SHP77 (cell line): ENCODE data around the gene DLG2.
"Not testable (repeated sequence)": the region's sequence is repeated elsewhere in the genome, so short reads cannot be mapped to it uniquely, and the experiment has no call there.

ENCODE experiments used
- DNase-seq, 2 experiments: peaks; one replicate each; lab custom pipeline; 2025; lab: John Stamatoyannopoulos, UW

The DLG2 gene

DNA sequence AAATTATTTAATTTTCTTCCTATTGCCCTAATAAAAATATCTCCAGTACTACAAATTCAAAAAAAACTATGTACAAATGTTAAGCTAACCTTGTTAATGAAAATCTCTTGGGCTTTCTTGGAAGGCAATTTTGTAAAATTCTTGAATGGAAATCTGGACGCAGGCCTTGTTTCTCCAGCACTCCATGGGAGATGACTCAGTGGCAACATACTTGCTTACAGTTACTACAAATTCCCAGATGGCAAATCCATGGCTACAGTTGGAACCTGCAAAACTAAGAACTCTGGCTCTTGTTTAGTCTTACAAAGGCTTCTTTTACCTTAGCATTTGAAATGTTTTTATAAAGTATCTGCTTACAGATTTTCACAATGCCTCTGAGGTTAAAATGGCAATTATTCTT is 725.2 kb downstream of the DLG2 start:
- no peak for DNase-seq

DNA sequence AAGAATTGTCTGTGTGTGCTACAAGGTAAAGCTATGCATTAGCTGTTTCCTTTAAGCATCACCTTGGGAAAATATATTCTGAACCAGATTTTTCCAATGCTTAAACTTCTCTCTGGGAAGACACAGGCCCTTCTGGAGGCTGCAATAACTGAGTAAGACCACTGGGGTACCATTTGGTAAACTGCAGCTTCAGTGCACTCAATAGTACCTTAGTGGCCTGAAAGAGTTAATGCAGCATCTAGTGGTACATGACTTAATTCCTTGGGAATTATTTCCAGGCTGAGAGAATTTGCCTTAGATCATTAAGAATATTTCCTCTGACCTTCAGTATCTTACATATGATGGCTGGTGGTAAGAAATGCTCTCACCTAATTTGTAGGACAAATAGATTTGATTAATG is 727.4 kb downstream of the DLG2 start:
- no peak for DNase-seq

DNA sequence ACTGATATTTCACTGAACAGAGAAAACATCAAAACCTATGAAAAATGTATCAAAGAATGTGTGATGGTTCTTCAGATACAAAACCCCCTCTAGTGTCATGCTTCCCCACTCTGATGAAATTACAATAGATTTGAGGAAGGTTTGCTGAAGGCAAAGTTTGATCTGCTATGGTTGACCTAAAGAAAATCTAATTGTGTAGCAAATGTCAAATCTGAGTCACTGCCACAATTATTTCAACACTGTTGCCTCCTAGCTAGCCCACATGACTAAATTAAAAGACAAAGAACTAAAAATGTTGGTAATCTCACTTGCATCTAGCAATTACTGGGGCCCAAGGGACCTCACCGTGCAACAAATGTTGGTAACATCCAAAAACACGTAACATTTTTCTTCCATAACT is 728.0 kb downstream of the DLG2 start:
- no peak for DNase-seq

DNA sequence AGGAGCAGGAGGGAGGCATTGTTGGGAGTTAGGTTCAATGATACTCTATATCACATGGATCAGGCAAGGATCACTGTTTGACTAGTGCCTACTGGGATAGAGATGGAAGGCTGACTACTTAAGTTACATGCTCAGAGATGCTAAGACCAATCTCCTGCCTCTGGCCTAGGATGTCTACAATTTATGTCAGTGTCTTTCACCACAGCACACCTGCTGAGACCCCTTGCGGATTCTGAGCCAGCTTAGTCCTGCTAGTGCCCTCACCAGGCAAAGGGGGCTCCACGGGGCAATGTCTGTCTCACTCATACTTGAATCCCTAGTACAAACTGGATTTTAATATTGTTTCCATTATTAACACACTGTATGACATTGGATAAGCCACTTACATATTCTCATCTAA is 732.5 kb downstream of the DLG2 start:
- no peak for DNase-seq

DNA sequence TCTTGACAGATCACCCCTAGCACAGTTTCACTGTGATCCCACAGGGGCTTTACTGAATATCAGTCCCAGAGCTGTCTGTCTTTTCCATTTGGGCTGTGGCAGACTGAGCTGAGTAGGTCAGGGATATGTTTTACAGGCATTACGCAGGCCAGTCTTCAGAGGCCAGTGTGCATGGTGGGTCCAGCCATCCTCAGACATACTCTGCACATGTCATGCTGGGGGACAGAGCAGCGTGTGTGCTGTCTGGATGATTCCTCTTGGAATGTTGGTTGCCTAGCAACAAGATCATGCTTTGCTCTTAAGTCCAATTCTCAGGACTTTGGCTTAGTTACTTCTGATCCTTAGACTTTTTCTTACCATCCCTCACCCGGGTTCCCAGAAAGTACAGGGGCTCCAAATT is 736.5 kb downstream of the DLG2 start:
- no peak for DNase-seq

DNA sequence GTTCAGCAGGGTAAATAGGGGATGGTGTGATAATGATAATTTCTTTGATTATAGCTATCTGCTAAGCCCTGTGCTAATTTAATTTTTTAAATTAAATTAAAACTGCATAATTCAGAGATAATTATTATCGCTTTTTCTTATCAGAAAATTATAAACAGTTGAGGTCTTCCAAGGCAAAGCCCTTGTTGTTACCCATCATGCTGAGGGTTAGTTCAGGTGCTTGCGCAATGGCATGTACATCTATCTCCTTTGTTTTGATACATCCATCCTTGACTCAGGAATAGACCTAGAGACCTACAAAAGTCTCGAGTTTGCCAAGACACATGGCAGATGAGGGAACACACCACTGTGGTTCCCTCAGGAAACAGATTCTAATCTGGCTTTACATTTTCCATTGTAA is 737.6 kb downstream of the DLG2 start:
- DNase-seq: no peak

DNA sequence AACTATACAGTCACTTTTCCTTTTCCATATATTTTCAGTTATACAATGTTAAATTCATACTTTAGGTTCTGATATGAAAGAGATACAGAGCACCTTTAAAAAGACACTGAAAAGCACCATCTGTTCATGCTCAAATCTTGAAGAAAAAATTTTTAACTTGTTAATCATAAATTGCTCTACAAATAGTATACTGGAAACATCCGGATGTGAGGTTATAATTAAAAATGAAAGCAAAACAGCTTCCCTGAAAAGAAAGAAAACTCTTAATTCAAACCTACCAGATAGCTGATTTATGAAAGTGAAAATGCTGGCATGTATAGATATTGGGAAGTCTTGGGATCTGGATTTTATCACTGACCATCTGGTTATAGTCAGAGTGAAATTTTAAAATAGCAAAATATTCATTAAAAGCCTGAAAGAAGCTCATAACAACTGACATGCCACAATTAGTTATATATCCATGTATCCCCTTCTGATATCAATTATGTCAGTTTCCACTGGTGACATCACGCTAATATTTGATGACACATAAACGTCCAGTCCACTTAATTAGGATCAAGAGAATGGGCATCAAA is 740.0 kb downstream of the DLG2 start:
- no peak for DNase-seq

DNA sequence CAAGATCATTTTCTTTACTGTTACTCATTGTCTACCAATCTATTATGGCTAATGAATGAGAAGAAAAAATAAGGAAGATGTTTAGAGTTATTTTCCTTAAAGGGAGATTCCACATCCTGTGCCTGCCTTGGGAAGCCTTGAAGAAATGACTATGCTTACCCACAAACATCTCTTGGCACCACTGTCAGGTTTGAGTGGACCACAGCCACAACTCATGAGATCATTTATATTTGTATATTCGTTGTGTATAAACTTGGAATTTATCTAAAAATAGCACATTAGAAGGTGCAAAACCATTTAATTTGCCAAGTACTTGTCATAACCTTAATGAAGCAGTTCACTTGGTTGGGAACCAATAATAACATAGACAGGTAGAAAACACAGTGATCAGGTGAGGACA is 740.8 kb downstream of the DLG2 start:
- no peak for DNase-seq

DNA sequence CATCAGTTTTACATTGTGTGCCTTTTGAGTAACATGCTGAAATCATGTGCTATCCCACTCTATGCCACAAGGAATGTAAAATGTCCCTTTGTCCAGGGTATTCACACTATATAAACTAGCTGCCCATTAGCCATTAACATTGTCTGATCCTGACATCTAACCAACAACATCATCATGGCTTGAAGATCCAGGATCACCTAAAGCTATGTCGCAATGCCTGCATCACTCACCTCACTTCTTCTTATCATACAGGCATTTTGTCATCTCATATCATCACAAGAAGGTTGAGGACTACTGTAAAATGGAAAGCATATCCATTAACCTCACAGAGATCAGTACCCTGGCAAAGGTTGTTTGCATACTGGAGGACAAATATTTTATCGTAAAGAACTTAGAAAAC is 742.3 kb downstream of the DLG2 start:
- no peak for DNase-seq

DNA sequence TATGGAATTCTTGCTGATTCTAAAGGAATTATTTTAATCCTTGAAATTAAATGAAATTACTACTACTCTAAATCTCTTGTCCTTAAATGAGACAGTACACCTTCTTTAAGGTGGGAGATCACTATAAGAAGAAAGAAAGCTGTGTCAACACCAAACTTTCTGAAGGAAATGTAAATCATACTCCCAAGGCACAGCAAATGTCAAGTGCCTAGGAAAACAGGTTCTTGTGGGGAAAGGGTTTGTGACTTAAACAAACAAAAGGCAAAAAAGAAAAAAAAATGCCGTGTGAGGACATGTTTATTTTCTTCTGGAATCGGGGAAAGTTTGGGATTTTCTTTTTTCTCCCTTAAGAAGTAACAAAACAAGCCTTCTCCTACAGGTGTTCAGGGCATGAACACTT is 745.1 kb downstream of the DLG2 start:
- DNase-seq: no peak

DNA sequence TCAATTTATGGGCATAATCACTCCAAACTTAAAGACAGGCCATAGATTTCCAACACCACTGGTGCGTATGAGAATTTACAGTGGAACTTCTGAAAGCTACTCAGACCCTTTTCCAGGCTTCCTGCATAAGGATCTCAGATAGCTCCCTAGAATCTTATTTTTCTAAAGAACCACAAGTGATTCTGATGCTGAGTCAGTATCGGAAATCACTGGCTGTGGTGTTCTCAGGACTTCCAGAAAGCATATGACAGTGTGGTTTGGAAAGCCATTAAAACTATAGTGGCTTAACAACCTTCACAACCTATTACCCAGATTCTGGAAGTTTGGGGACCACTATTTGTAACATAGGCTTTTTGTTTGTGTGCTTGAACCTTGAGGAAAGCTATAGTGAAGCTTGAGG is 756.0 kb downstream of the DLG2 start:
- no peak for DNase-seq

DNA sequence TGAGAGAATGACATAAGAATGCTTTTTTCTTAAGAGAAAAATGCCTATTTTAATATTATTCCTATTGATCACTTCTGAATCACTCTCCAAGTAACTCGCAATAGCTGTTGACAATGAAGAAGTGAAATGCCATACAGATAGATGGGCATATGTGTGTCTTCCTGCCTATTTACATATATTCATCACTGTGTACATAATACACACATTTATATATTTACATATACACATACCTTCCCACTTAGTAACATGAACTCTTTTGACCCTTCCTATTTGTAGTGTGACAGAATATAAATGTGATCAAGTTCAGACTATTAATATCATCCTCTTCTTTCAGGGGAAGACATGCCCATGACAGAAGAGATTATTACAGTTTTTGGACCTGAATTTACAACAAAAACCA is 756.7 kb downstream of the DLG2 start:
- DNase-seq: no peak

DNA sequence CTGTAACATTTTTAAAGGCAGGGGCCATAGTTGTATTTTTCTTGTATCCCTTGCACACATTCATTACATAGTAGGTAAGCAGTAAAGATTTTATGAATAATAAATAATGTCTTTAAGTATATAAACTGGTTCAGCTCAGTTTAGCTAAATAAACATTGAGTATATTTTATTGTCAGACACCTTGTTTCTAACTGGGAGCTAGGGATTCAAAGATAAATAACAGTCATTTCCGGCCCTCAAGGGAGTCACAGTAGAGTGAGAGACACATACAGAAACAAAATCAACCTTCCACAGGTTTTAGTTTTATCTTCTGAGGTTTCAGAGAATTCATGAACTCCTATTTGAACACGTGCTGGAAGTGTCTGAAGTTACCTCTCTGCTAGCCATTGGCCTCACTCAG is 760.2 kb downstream of the DLG2 start:
- no peak for DNase-seq

DNA sequence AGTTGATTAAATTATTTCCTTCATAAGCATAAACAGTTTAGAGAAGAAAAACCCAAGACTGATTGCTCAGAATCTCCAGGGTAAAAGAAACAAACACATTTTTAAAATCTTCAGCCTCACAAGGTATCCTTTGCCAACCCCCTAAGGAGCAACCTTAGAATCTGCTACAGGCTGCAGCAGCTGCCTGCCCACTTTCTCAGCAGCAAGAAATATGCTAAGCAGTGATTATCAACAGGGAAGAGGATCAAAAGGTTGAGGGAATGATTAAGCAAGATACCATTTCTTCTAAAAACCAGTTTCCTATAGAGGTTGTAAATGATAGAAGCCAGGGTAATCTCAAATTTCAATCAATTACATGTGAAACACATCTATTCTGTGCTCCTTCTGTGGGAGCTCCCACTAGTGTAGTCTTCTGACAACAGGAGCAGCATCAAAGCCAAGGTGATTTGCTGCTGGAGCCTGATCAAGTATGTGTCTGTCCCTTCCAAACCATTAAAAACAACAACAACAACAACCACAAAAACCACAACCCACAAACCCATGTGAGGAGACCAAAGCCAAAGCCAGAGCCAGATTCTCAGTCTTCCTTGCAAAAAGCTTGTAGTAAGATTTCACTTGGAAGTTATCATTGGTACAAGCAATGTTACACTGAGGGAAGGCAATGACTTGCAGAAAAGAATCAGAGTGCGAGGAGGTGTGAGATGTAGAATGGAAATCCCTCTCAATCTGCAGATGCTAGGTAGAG is 761.2 kb downstream of the DLG2 start:
- no peak for DNase-seq

DNA sequence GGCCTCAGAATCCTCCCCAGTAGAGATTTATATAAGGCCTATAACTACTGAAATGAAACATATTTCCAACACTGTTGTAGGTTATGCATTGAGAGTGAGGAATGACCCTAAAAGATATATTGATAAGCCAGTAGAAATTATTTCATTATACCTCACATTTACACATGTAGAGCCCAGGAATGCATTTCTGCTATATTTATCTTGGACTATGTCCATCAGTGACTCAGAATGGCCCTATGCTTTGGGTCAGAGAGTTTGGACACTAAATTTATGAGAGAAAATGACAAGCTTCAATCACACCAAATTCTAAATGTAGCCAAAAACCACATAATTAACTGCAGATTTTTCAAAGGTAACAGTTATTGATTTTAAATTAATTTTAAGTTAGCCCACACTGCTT is 761.9 kb downstream of the DLG2 start:
- DNase-seq: no peak

DNA sequence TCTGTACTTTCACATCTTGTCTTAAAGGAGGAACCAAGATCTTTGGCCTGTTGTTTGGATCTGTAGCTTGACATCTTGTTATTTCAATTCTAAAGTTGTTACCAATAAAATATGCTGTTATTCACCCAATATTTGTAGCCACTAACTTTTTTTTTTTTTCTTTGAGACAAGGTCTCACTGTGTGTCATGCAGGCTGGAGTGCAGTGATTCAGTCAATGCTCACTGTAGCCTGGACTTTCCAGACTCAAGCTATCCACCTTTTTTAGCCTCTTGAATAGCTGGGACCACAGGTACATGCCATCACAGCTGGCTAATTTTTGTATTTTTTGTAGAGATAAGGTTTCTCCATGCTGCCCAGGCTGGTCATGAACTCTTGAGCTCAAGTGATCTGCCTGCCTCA is 769.4 kb downstream of the DLG2 start:
- no peak for DNase-seq

DNA sequence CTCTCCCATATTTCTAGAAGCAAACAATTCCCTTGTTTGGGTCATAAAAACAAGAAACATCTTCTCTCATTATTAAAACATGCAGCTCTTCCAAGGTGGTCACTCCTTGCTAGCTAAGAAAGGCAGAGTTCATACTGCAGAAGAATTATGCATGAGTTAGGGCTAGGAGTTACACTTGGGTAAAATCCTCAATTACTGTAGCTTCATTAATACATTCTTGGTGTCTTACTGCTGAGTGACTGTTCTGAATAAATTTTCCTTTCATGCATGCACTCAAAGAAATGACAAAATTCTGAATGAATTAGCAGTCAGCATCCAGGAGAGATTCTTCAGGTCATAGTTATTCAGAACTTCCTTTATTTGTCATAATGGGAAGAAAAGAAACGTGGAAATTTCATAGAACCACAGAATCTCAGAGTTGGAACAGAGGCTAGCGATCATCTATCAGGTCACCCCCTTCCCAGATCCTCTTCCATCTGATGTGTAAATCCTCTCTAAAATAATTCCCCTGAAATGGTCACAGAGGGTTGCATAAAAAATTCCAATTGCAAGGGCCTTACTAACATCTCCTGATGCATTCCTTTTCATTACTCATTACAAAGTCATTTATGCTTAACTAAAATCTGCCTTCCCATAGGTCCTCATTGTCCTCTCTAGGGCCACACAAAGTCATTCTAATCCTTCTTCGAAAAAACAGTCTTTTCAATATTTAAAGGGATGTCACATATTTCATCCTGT is 771.5 kb downstream of the DLG2 start:
- no peak for DNase-seq

DNA sequence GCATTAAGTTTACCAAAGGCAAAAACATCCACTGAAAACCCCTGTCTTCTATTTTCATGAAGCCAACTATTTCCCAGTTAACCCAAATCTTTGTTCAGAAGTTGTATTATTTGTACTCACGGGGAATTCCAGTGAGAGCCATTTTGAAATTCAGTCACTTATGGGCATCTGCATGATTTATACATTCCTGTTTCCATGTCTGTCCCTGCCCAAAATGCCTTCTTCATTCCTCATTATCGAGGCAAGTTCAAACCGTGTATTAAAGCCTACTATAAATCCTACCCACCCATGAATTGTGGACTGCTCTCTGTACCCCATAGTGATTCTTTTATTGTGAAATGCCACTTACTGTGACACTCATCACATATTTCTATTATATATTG is 772.7 kb downstream of the DLG2 start:
- DNase-seq: no peak

DNA sequence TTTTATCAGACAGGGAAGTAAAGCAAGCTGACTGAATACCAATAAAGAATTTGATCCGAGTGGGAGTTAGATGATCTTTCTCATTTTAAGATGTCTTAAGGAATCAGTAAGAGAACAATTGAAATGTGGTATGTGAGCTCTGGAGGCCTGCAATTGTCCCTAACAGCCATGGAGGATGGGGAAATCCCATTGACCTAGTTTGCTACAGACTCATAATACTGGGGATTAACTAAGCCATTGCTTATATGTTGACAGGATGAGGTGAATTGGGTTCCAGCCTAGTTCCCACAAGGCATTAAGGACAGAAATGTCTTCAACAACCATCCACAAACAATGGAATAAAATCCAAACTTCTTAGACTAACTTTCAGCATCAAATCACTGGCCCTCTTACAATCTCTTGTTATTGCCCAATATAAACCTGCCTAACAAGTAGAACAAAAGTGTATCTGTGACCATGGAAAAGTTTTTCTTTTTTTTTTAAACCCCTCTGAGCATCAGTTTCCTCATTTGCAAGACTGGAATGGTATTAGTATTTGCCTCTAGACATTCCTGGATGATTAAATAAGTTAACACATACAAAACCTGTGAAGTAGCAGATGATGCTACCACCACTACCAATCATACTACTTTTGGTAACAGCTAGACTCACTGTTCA is 773.2 kb downstream of the DLG2 start:
- no peak for DNase-seq

DNA sequence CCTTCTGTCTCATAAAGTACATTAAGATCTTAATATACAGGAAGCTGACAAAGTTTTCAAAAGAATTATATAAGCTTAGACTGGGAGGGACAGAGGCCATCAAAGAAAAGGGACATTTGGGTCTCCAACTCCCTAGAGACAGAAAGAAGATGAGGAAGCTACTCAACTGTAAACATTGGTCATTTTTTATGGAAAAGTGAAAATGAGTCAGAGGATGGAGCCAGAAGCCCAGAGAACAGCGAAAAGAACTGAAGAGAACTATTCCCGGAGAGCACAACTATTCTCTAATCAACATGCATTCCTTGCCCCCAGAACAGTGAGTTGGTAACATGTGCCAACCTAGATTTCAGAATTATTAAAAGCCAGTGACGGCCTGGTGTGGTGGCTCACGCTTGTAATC is 779.3 kb downstream of the DLG2 start:
- DNase-seq: no peak

DNA sequence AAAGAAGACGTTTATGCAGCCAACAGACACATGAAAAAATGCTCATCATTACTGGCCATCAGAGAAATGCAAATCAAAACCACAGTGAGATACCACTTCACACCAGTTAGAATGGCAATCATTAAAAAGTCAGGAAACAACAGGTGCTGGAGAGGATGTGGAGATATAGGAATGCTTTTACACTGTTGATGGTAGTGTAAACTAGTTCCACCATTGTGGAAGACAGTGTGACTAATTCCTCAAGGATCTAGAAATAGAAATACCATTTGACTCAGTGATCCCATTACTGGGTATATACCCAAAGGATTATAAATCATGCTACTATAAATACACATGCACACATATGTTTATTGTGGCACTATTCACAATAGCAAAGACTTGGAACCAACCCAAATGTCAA is 786.9 kb downstream of the DLG2 start:
- DNase-seq: not testable (repeated sequence)

DNA sequence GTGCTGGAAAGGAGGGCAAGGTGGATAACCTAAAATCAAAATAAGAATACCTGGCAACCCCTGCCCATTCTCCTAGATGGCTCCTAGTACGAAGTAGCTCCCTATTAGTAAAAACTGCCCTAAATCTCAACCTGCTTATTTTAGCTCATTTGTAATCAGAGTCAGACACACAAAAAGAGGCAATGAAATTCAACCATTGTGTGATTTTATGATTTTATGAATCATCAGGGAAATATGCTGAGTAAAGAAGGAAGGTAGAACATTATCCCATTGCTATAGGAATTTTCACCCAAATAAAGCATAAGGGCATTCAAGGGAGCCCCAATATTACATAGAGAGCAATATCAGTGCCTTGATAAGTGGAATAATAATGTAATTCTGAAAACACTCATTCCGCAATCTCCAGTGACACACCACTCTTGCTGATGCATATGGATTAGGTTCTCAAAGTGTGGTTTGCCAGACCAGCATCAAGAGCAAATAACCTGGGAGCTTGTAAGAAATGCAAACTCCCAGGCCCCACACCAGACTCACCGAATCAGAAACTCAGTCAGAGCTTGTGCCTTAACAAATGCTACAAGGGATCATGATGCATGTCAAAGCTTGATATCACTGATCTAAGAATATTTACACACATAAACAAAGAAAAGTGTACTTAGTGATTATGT is 789.6 kb downstream of the DLG2 start:
- no peak for DNase-seq

DNA sequence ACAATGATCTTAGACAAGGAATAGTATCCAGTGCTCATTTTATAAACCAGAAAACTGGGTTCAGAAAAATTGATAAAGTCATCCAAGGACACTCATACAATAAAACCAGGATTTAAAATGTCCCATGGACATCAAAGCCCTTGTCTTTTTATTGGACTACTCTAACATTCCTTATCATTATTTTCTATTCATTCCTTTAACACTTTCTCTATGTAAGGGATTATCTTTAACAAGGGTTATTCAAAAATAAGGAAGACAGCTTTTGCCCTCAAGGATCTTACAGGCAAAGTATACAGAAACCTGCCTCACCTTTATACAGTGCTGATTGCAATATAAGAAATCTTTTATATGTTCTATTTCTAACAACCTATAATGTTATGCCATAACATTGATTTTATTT is 790.8 kb downstream of the DLG2 start:
- DNase-seq: no peak
